Measurements from ENCODE around the gene TMPRSS4. TPM values are rescaled to one million over a fixed set of nuclear protein-coding genes. Genes with fewer than 3 reads are reported as not detected.

The TMPRSS4 gene
- total RNA-seq, 3 donors from 2014 or later = 0.98 TPM; not detected in 2

GRCh38 chr11:118166641-118167040 is 89.8 kb downstream of the TMPRSS4 start:
- Histone ChIP-seq H3K27ac (no peak overlapping the region), H3K27me3 (no peaks in the 10 kb centered on the region), H3K36me3 (no peaks in the 10 kb centered on the region), H3K4me1 (peaks cover 0 to 3% of the 10 kb centered on the region in 2 donors), H3K4me3 (no peak overlapping the region), H3K9me3 (no peaks in the 10 kb centered on the region)
- intact Hi-C loops (cut with DNase I; ENCODE audit: low total_unique reads) = no loop called here
- TF ChIP-seq POLR2AphosphoS5 (IDR thresholded peaks at IDR 0.05) (no peak), POLR2A (IDR thresholded peaks at IDR 0.05) (no peak), CTCF (IDR thresholded peaks at IDR 0.05) (no peak)
- DNase-seq (ENCODE audit: low spot score in 2 of 2) = no peak

GRCh38 chr11:118167253-118167652 is 90.4 kb downstream of the TMPRSS4 start:
- DNase-seq (ENCODE audit: low spot score in 2 of 2) = no peak
- H3K4me3 ChIP-seq = no peak overlapping the region
- H3K27ac ChIP-seq = no peak overlapping the region
- no peaks in the 10 kb centered on the region for H3K9me3 ChIP-seq
- TF ChIP-seq POLR2AphosphoS5 (IDR thresholded peaks at IDR 0.05) = no peak
- TF ChIP-seq CTCF (IDR thresholded peaks at IDR 0.05) = no peak
- no peak for TF ChIP-seq POLR2A (IDR thresholded peaks at IDR 0.05)
- intact Hi-C loops (cut with DNase I; ENCODE audit: low total_unique reads) = no loop called here
- H3K36me3 ChIP-seq = no peaks in the 10 kb centered on the region
- peaks cover 0 to 7% of the 10 kb centered on the region in 2 donors for H3K4me1 ChIP-seq
- H3K27me3 ChIP-seq = no peaks in the 10 kb centered on the region

GRCh38 chr11:118167906-118168305 is 91.0 kb downstream of the TMPRSS4 start:
- intact Hi-C loops (cut with DNase I; ENCODE audit: low total_unique reads) = no loop called here
- no peak for DNase-seq (ENCODE audit: low spot score in 2 of 2)

GRCh38 chr11:118168316-118168715 is 91.4 kb downstream of the TMPRSS4 start:
- TF ChIP-seq POLR2AphosphoS5 (IDR thresholded peaks at IDR 0.05) (no peak), CTCF (IDR thresholded peaks at IDR 0.05) (no peak), POLR2A (IDR thresholded peaks at IDR 0.05) (no peak)
- no peak for DNase-seq (ENCODE audit: low spot score in 2 of 2)
- Histone ChIP-seq H3K27ac (no peak overlapping the region), H3K4me3 (no peak overlapping the region), H3K36me3 (no peaks in the 10 kb centered on the region), H3K27me3 (no peaks in the 10 kb centered on the region), H3K9me3 (no peaks in the 10 kb centered on the region), H3K4me1 (peaks cover 0 to 7% of the 10 kb centered on the region in 2 donors)
- intact Hi-C loops (cut with DNase I; ENCODE audit: low total_unique reads) = no loop called here

More at GRCh38 chr11:118167906-118168305, 91.0 kb downstream of the TMPRSS4 start:
- no peak for TF ChIP-seq POLR2A (IDR thresholded peaks at IDR 0.05)
- no peak for TF ChIP-seq POLR2AphosphoS5 (IDR thresholded peaks at IDR 0.05)
- no peak for TF ChIP-seq CTCF (IDR thresholded peaks at IDR 0.05)
- H3K9me3 ChIP-seq = no peaks in the 10 kb centered on the region
- peaks cover 0 to 7% of the 10 kb centered on the region in 2 donors for H3K4me1 ChIP-seq
- no peaks in the 10 kb centered on the region for H3K36me3 ChIP-seq
- no peak overlapping the region for H3K27ac ChIP-seq
- H3K27me3 ChIP-seq = no peaks in the 10 kb centered on the region
- no peak overlapping the region for H3K4me3 ChIP-seq

- Histone ChIP-seq H3K4me1 (peaks cover 0 to 7% of the 10 kb centered on the region in 2 donors), H3K9me3 (no peaks in the 10 kb centered on the region), H3K27ac (no peak overlapping the region), H3K4me3 (no peak overlapping the region), H3K36me3 (no peaks in the 10 kb centered on the region), H3K27me3 (no peaks in the 10 kb centered on the region)
- no peak for DNase-seq (ENCODE audit: low spot score in 2 of 2)
- intact Hi-C loops (cut with DNase I; ENCODE audit: low total_unique reads) = no loop called here
- TF ChIP-seq POLR2A (IDR thresholded peaks at IDR 0.05) (no peak), POLR2AphosphoS5 (IDR thresholded peaks at IDR 0.05) (no peak), CTCF (IDR thresholded peaks at IDR 0.05) (no peak)
These were observed 91.9 kb downstream of the TMPRSS4 start for GRCh38 chr11:118168751-118169150.

Measured in breast epithelium (tissue), 4 donors.